Activated effector memory CD4-positive, alpha-beta T cell treated with anti-CD3 and anti-CD28 coated beads, Interleukin-2, amount 50 U/mL, for 16 hours (primary cell): ENCODE measurements around the gene ZNF117.
A peak's percentile ranks its signal among the peaks of the same experiment; 100 is the strongest.
"Not testable (repeated sequence)": the region's sequence is repeated elsewhere in the genome, so short reads cannot be mapped to it uniquely, and the experiment has no call there.

Experiments used
- DNase-seq: peaks from one replicate; pipeline ENCODE4 v3.0.0-alpha.2; 2020

The ZNF117 gene

DNA sequence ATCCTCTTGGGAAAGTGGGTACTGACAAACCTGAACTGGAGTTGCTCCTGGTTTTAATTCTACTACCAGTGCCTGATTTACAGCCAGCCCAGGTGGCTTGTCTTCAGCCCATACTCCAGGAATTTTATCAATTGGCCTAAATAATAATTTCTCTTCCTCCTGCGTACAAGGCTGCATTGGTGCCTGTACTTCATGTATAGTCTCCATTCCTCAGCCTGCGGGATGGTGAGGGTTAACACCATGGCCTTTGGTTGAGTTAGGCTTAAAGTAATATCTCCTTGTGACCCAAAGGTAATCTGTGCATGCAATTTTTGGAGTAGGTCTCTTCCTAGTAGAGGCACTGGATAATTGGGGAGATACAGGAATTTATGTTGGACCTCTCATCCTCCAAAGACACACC is 5.5 kb upstream of the ZNF117 start:
- no peak for DNase-seq

- no peak for DNase-seq
Measured at GRCh38 chr7:64993901-64994300, 3.1 kb upstream of the ZNF117 start.

GRCh38 chr7:64992971-64993370 is 2.1 kb upstream of the ZNF117 start:
- no peak for DNase-seq

GRCh38 chr7:64990216-64990615 is 620 bp downstream of the ZNF117 start:
- DNase-seq, result no peak

DNA sequence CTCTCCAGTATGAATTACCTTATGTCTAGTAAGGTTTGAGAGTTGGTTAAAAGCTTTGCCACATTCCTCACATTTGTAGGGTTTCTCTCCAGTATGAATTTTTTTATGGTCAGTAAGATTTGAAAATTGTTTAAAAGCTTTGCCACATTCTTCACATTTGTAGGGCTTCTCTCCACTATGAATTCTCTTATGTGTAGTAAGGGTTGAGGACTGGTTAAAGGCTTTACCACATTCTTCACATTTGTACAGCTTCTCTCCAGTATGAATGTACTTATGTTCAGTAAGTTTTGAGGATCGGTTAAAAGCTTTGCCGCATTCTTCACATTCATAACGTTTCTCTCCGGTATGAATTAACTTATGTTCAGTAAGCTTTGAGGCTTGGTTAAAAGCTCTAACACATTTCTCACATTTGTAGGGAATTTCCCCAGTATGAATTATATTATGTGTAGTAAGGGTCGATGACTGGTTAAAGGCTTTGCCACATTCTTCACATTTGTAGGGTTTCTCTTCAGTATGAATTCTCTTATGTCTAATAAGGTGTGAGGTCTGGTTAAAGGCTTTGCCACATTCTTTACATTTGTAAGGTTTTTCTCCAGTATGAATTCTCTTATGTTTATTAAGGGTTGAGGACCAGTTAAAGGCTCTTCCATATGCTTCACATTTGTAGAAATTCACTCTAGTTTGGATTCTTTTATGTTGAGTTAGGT is 12.2 kb downstream of the ZNF117 start:
- DNase-seq, result no peak

DNA sequence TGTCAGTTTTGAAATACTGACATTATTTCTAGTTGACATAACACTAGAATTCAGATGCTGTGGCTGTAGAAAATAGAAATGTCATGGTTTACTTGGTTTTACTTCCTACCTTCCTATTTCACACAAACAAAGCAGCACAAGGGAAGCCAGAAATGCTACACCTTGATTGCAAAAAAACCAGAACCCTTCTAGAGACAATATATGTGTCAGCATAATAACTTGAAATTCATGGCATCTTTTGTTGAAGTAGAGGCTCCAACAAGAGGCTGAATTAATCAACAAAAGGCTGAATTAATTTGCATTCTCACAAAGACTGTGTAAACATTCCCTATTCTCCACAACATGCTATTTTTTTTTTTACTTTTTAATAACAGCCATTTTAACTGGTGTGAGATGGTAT is 25.2 kb downstream of the ZNF117 start:
- no peak for DNase-seq

GRCh38 chr7:64959072-64959747 is 31.6 kb downstream of the ZNF117 start:
- DNase-seq, result no peak

DNA sequence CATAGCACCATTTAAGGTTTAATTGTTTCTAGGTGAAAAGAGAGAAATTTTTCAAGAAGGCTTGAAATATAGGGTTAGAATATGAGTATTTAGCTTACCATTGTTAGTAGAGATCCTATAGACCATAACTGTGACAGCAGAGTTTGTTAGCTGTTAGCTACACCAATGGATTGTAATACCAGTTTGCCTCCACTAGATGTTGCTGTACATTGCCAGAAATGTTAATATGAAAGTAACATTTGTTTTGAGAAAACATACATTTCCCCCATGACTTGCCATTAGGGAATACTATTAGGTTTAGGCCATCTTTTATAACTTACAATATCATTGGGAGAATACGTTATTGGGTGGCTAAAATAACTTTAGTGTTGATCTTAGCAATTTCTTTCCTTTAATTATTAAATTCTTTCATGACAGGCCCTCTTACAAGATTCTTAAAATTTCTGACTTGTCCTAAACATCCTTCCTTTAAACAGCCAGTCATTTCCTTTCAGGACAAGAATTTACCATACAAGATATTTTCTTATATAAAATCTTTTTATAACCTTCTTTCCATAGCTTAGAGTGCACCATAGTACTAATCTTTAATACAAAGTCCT is 39.5 kb downstream of the ZNF117 start:
- no peak for DNase-seq

DNA sequence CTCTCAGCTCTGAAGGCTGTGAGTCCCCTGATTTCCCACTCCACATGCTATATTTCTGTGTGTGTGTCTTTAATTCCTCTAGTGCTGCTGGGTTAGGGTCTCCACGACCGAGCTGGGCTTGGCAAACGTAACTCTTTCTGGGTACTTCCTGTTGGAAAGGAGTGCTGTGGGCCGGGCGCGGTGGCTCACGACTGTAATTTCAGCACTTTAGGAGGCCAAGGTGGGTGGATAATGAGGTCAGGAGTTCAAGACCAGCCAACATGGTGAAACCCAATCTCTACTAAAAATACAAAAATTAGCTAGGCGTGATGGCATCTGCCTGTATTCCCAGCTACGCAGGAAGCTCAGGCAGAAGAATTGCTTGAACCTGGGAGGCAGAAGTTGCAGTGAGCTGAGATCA is 40.2 kb downstream of the ZNF117 start:
- not testable (repeated sequence) for DNase-seq

- not testable (repeated sequence) for DNase-seq
Measured at GRCh38 chr7:64948774-64949173, 42.1 kb downstream of the ZNF117 start.

DNA sequence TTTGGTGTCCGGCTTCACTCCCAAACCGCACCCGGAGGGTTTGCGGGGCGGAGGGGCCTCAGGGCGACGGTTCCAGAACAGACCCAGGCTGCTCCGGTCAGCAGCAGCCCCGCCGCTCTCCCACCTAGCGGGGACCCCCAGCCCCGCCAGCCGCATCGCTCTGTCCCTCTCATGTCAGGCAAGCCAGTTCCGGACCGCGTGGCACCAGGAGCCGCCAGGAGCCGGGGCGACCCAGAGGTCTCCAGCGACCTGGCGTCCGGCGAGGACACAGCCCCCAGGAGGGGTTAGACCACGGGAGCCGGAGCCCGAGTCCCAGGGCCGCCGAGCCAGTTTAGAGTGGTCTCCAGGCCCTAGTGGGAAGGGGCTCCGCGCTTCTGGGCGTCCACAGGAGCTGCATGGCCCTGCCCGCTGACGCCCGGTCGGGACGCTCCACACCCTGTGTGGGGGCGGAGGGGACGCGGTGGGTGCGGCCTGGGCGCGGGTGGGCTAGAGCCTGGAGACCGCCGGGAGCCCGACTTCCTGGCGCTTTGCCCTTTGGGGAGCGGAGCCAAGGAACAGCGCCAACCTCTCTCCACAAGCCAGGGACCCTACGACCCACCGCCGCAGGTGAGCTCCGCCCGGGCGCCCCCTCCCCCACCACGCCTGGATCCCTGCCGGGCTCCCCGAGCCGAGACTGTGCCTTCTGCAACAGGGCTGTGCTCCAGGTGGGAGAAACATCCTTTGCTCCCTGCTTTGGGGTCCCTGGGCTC is 43.4 kb downstream of the ZNF117 start:
- no peak for DNase-seq

- peak; percentile 69 for DNase-seq
Measured at GRCh38 chr7:64946772-64947171, 44.1 kb downstream of the ZNF117 start.

DNA sequence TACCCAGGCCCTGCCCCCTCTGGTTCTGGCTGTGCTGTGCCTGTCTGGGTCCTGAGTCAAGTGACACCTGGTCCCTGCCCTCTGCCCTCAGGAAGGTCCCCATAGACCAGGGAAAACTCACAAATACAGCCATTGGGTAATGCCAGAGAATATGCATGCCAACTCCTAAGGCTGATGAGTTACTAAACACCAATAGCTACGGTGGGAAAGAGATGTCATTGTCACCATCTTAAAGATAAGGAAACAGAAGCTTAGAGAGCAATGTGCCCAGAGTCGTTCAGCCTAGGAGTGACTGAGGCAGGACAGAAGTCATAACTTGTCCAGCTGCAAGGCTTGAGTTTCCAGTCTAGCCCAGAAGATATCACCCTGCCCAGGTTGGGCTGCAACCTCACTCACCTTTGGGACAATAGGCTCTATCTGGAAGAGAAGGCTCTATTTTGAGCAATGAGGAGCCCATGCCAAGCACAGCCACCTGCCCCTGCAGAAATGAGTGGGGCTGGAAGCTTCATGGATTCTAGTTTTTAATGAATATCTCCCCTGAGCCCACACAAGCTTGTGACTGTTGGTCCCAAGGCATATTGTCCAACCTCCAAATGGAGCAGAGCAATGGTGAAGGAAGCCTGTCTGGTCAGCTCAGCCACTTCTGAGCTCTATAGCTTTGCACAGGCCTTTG is 45.2 kb downstream of the ZNF117 start:
- DNase-seq, result no peak

DNA sequence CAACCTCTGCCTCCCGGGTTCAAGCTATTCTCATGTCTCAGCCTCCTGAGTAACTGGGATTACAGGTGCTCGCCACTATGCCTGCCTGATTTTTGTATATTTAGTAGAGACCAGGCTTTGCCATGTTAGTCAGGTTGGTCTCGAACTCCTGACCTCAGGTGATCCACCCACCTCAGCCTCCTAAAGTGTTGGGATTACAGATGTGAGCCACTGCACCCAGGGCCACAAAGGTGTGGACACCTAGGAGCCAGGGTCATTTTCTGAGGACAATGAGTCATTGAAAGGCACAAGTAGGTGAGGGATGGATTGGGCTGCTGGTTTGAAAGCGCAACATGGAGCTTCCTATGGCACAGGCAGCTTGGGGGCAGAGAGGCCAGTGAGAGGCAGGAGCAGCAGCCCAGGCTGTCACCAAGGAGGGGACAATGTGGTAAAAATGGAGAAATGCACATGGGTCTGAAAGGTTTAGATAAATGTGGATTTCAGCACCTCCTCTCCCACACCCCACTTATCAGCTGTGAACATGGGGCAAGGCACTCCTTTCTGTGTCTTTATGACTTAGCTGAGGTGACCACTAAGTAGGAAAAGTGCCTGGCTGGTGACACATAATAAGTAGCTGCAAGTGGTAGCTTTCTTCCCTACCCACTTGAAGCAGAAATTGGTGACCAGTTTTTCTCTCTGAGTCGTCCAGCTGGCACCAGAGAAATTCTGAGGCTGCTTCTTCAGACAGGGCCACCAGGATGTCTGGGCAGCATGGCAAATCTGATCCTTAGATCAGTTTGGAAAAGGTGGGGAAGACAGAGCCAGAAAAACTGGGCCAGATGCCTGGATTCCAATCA is 46.0 kb downstream of the ZNF117 start:
- not testable (repeated sequence) for DNase-seq

- not testable (repeated sequence) for DNase-seq
Measured at GRCh38 chr7:64940021-64940420, 50.8 kb downstream of the ZNF117 start.

GRCh38 chr7:64938540-64938939 is 52.3 kb downstream of the ZNF117 start:
- no peak for DNase-seq

DNA sequence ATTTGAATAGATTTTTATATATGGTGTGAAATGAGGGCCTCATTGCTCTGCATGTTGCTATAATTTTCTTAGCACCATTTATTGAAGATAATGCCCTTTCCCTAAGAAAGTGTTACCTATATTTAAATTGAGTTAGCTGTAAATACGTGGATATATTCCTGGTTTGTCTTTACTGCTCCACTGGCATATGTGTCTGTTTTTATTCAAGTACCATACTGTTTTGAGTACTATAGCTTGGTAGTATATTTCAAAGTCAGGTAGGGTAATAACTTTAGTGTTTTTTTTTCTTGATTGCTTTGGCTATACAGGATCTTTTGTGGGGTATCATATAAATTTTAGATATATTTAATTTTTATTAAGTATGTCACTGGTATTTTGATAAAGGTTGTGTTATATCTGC is 56.4 kb downstream of the ZNF117 start:
- DNase-seq, result no peak

- not testable (repeated sequence) for DNase-seq
Measured at GRCh38 chr7:64928252-64929187, 62.3 kb downstream of the ZNF117 start.
